Mesenchymal stem cell (in vitro differentiated cells and primary cell): ENCODE measurements around the gene GFRA3.

Experiments
- DNase-seq: peaks from one replicate; pipeline ENCODE4 v3.0.0-alpha.2; 2013
- H2AFZ ChIP-seq: one replicate; pipeline ENCODE4 v1.6.1; 2013; ENCODE audit warnings: low read depth, mild to moderate bottlenecking, control low read depth, inconsistent platforms, low read length, moderate library complexity
- H2AK5ac ChIP-seq: 2 replicates; pipeline ENCODE4 v1.6.1; 2013; ENCODE audit warnings: low read length, moderate library complexity, mild to moderate bottlenecking, inconsistent platforms; ENCODE audit not compliant: severe bottlenecking
- H2BK120ac ChIP-seq: one replicate; pipeline ENCODE4 v1.6.1; 2013; ENCODE audit warnings: low read depth, mild to moderate bottlenecking, inconsistent platforms, low read length, moderate library complexity
- H2BK12ac ChIP-seq, 2 experiments: one replicate each; pipeline ENCODE4 v1.6.1; 2013; ENCODE audit warnings: inconsistent platforms in 2 of 2, low read length in 2 of 2, mild to moderate bottlenecking in 2 of 2, moderate library complexity in 2 of 2, control low read depth in 1 of 2
- H2BK15ac ChIP-seq: one replicate; pipeline ENCODE4 v1.6.1; 2013; ENCODE audit warnings: mild to moderate bottlenecking, low read depth, inconsistent platforms; ENCODE audit not compliant: poor library complexity, severe bottlenecking
- H2BK5ac ChIP-seq: 2 replicates; pipeline ENCODE4 v1.6.1; 2013; ENCODE audit warnings: low read depth, mild to moderate bottlenecking, low read length, control low read depth, inconsistent platforms; ENCODE audit not compliant: poor library complexity, severe bottlenecking
- H3K14ac ChIP-seq, 2 experiments: one replicate each; pipeline ENCODE4 v1.6.1; 2013; ENCODE audit warnings: inconsistent platforms in 2 of 2, low read length in 2 of 2, control low read depth in 1 of 2, mild to moderate bottlenecking in 1 of 2, moderate library complexity in 1 of 2
- H3K18ac ChIP-seq, 2 experiments: one replicate each; pipeline ENCODE4 v1.6.1; 2013; ENCODE audit warnings: inconsistent platforms in 2 of 2, low read length in 2 of 2, control low read depth in 1 of 2, low read depth in 1 of 2, mild to moderate bottlenecking in 1 of 2
- H3K23ac ChIP-seq, 2 experiments: one replicate each; pipeline ENCODE4 v1.6.1; 2013; ENCODE audit warnings: inconsistent platforms in 2 of 2, low read length in 2 of 2, mild to moderate bottlenecking in 2 of 2, moderate library complexity in 2 of 2, control low read depth in 1 of 2
- H3K27ac ChIP-seq: 2 replicates; pipeline ENCODE4 v1.5.1; 2013; ENCODE audit warnings: mild to moderate bottlenecking, moderate library complexity, low read length, control low read depth, inconsistent platforms; ENCODE audit not compliant: poor library complexity, severe bottlenecking
- H3K27me3 ChIP-seq, 2 experiments: 2 replicates each; pipeline versions ENCODE4 v1.6.1 to v1.7.0; 2013; ENCODE audit warnings: low read length in 2 of 2, mild to moderate bottlenecking in 2 of 2, moderate library complexity in 2 of 2, control low read depth in 1 of 2, inconsistent platforms in 1 of 2; ENCODE audit not compliant: control insufficient read depth in 1 of 2, insufficient read depth in 1 of 2
- H3K36me3 ChIP-seq, 2 experiments: 2 replicates each; pipeline versions ENCODE4 v1.6.1 to v1.7.0; 2013; ENCODE audit warnings: low read length in 2 of 2, control low read depth in 1 of 2, inconsistent platforms in 1 of 2, low read depth in 1 of 2, mild to moderate bottlenecking in 1 of 2; ENCODE audit not compliant: insufficient read depth in 2 of 2, control insufficient read depth in 1 of 2
- H3K4ac ChIP-seq, 2 experiments: one replicate each; pipeline ENCODE4 v1.6.1; 2013; ENCODE audit warnings: inconsistent platforms in 2 of 2, low read length in 2 of 2, mild to moderate bottlenecking in 2 of 2, moderate library complexity in 2 of 2, control low read depth in 1 of 2, low read depth in 1 of 2
- H3K4me1 ChIP-seq: 2 replicates; pipeline ENCODE4 v1.6.1; 2013; ENCODE audit warnings: low read depth, low read length, control low read depth; ENCODE audit not compliant: control insufficient read depth, insufficient read depth
- H3K4me2 ChIP-seq: 2 replicates; pipeline ENCODE4 v1.6.1; 2013; ENCODE audit warnings: low read length, mild to moderate bottlenecking, inconsistent platforms; ENCODE audit not compliant: poor library complexity, severe bottlenecking
- H3K4me3 ChIP-seq, 2 experiments: 2 replicates each; pipeline versions ENCODE4 v1.5.1 to v1.7.0; 2013; ENCODE audit warnings: low read length in 2 of 2, mild to moderate bottlenecking in 2 of 2, control low read depth in 1 of 2, low read depth in 1 of 2; ENCODE audit not compliant: insufficient read depth in 1 of 2
- H3K79me1 ChIP-seq: replicated peaks from 2 replicates; pipeline ENCODE4 v1.6.1; 2013; ENCODE audit warnings: mild to moderate bottlenecking, control low read depth, low read length, inconsistent platforms; ENCODE audit not compliant: poor library complexity, severe bottlenecking
- H3K9ac ChIP-seq: 2 replicates; pipeline ENCODE4 v1.7.0; 2013; ENCODE audit warnings: mild to moderate bottlenecking, low read length, moderate library complexity
- H3K9me3 ChIP-seq: 2 replicates; pipeline ENCODE4 v1.7.0; 2013; ENCODE audit warnings: mild to moderate bottlenecking, low read length; ENCODE audit not compliant: control insufficient read depth
- H4K8ac ChIP-seq: one replicate; pipeline ENCODE4 v1.6.1; 2013; ENCODE audit warnings: inconsistent platforms, mild to moderate bottlenecking, low read length, moderate library complexity
- H4K91ac ChIP-seq: one replicate; pipeline ENCODE4 v1.6.1; 2013; ENCODE audit warnings: mild to moderate bottlenecking, low read length, inconsistent platforms
- WGBS: methylation state at CpG from one replicate; pipeline ENCODE4 v1.1.7; 2013; ENCODE audit warnings: mixed read lengths; 5-methylcytosine and 5-hydroxymethylcytosine counted together

The GFRA3 gene

DNA sequence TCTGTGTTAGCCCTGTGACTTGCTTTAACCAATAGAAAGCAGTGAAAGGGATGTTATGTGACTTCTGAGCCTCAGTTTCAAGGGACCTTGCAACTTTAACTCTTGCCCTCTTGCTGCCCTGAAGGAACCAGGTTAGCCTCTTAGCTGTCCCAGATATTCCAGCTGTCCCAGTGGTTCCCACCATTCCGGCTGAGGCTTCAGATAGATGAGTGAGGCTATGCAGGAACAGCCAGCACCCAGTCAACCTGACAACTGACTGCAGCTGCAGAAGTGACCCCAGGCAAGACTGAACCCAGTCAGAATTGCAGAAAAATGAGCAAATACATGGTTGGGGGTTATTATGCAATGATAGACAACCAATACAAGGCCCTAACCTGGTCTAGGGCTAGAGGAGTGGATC, 50.9 kb downstream of the GFRA3 start:
- 90% methylated on average over 1 of the region's 1 CpG for WGBS
- Histone ChIP-seq H3K27ac (no peak overlapping the region), H3K4me3 (no peak overlapping the region), H2BK15ac (no peak overlapping the region), H3K4ac (no peak overlapping the region), H4K8ac (no peak overlapping the region), H3K4me1 (no peaks in the 10 kb centered on the region), H3K23ac (no peak overlapping the region), H3K18ac (no peak overlapping the region), H2AK5ac (no peak overlapping the region), H3K36me3 (no peaks in the 10 kb centered on the region), H3K9ac (no peak overlapping the region), H2BK5ac (no peak overlapping the region), H3K14ac (no peak overlapping the region), H3K4me2 (no peak overlapping the region), H2BK120ac (no peak overlapping the region), H3K79me1 (no peaks in the 10 kb centered on the region), H2BK12ac (no peak overlapping the region), H2AFZ (no peak overlapping the region), H3K9me3 (peaks cover 19% of the 10 kb centered on the region), H3K27me3 (peaks cover 0 to 19% of the 10 kb centered on the region in 2 experiments), H4K91ac (no peak overlapping the region)
- no peak for DNase-seq

GRCh38 chr5:138216799-138217198, 57.6 kb downstream of the GFRA3 start:
- Histone ChIP-seq H2AFZ (no peak overlapping the region), H3K23ac (no peak overlapping the region), H3K27me3 (peaks cover 0 to 7% of the 10 kb centered on the region in 2 experiments), H2BK15ac (no peak overlapping the region), H2BK12ac (no peak overlapping the region), H3K36me3 (no peaks in the 10 kb centered on the region), H3K79me1 (no peaks in the 10 kb centered on the region), H3K18ac (no peak overlapping the region), H3K27ac (no peak overlapping the region), H3K4ac (no peak overlapping the region), H2BK5ac (no peak overlapping the region), H2BK120ac (no peak overlapping the region), H2AK5ac (no peak overlapping the region), H3K4me1 (peaks cover 3% of the 10 kb centered on the region), H3K14ac (no peak overlapping the region), H4K8ac (no peak overlapping the region), H3K4me3 (no peak overlapping the region), H3K9ac (no peak overlapping the region), H3K4me2 (no peak overlapping the region), H4K91ac (no peak overlapping the region), H3K9me3 (no peaks in the 10 kb centered on the region)
- DNase-seq = no peak
- 82% methylated on average over 2 of the region's 2 CpGs for WGBS

DNA sequence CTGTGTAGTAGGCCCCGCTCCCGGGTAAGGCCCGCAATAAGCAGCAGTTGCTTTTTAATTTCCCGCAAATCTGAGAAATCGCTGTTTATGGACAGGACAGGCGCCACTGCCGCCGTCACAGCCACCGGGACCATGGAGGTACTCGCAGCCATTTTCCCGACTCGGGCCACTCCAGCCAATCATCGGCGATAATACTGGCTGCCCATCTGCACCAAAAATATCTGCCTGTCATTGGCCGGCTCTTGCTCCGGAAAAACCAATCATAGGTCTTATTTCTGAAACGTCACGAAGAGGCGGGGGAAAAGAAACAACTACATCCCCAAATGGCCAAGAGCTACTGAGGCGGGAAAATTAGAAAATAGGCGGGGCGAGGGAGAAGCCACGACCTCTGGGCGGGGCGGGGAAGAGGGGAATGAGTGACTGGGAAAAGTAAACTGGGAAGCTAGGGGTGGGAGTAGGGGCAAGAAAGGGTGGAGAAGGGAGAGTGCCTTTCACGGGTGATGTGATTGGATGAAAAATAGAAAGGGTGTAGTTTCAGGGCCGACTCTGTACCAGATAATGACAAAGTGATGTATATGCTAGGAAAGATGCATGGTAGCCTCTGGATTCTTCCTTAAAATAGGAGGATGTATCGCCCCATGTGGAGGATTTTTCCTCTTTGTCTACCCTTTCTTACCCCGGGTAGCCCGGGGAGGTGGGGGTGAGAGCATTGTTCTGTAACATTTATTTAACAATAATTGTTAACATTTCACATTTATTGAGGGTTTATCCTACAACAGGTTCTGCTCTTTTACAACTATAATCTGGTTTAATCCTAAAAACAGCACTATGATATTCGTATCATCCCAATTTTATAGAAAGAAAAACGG, 61.0 kb downstream of the GFRA3 start, which contains the start of gene CDC23:
Gene CDC23, minus strand, starts transcription at position 163 of the 869 bp plus-strand sequence. Its CDS starts 11 bp downstream, at position 152.
- peak within 1 kb of the TSS in 1 of 2 experiments; percentile 44 for H3K14ac ChIP-seq
- H2BK5ac ChIP-seq = peak within 1 kb of the TSS; percentile 22
- H3K79me1 ChIP-seq = peaks cover 7% of the 10 kb centered on the region
- H4K91ac ChIP-seq = peak within 1 kb of the TSS; percentile 4
- 4% methylated on average over 29 of the region's 32 CpGs for WGBS
- H3K9me3 ChIP-seq = no peaks in the 10 kb centered on the region
- peak within 1 kb of the TSS; percentile 5 for H3K27ac ChIP-seq
- H2AK5ac ChIP-seq = no peak within 1 kb of the TSS
- H3K18ac ChIP-seq = peak within 1 kb of the TSS; percentile 46 to 69
- peak within 1 kb of the TSS; percentile 87 for H4K8ac ChIP-seq
- peak within 1 kb of the TSS; percentile 95 for H2AFZ ChIP-seq
- H2BK12ac ChIP-seq = no peak within 1 kb of the TSS
- DNase-seq = peak; percentile 99
- H3K9ac ChIP-seq = peak within 1 kb of the TSS; percentile 96
- H3K36me3 ChIP-seq = peaks cover 9% of the 10 kb centered on the region in 2 experiments
- no peak within 1 kb of the TSS for H3K23ac ChIP-seq
- peak within 1 kb of the TSS; percentile 78 for H3K4me2 ChIP-seq
- H3K4me3 ChIP-seq = peak within 1 kb of the TSS; percentile 82 to 99
- H3K27me3 ChIP-seq = no peaks in the 10 kb centered on the region
- H3K4me1 ChIP-seq = peaks cover 3% of the 10 kb centered on the region
- H2BK120ac ChIP-seq = no peak within 1 kb of the TSS
- H2BK15ac ChIP-seq = no peak within 1 kb of the TSS
- peak within 1 kb of the TSS; percentile 15 to 96 for H3K4ac ChIP-seq

- WGBS = 0% methylated on average over 8 of the region's 8 CpGs
- DNase-seq = no peak
These were observed 61.6 kb downstream of the GFRA3 start for GRCh38 chr5:138212828-138213160.

More at GRCh38 chr5:138212828-138213160, 61.6 kb downstream of the GFRA3 start:
- Histone ChIP-seq H4K91ac (peak overlapping the region; percentile 4), H3K27me3 (no peaks in the 10 kb centered on the region), H3K4me2 (peak overlapping the region; percentile 78), H3K27ac (peak overlapping the region; percentile 5), H2BK12ac (no peak overlapping the region), H3K4me3 (peak overlapping the region; percentile 82 to 99), H3K9me3 (no peaks in the 10 kb centered on the region), H2AFZ (peak overlapping the region; percentile 95), H3K4me1 (peaks cover 3% of the 10 kb centered on the region), H2BK5ac (peak overlapping the region; percentile 22), H3K14ac (peak overlapping the region in 1 of 2 experiments; percentile 44), H2BK120ac (no peak overlapping the region), H3K23ac (no peak overlapping the region), H3K4ac (peak overlapping the region; percentile 15 to 96), H3K79me1 (peaks cover 9% of the 10 kb centered on the region), H3K36me3 (peaks cover 9 to 12% of the 10 kb centered on the region in 2 experiments), H3K9ac (peak overlapping the region; percentile 96), H4K8ac (peak overlapping the region; percentile 87), H3K18ac (peak overlapping the region; percentile 46 to 69), H2BK15ac (no peak overlapping the region), H2AK5ac (no peak overlapping the region)
